Adrenal gland (tissue), 5 donors: ENCODE measurements around the gene ARF3.

Experiments
- CTCF ChIP-seq, 6 experiments: fragments of 450-650 bp in 4 of 6; fragments of 200-600 bp in 2 of 6; sonication (generic) in 1 of 6; IDR thresholded peaks; 1 replicate in 5 of 6; 2 replicates in 1 of 6; pipeline versions ENCODE4 v1.5.1 to v1.8.0; 2016 to 2021; ENCODE audit warnings: antibody characterized with exemption in 6 of 6, mild to moderate bottlenecking in 2 of 6, moderate library complexity in 1 of 6
- POLR2A ChIP-seq, 2 donors: fragments of 450-650 bp; IDR thresholded peaks; one replicate each; pipeline ENCODE4 v1.6.1; 2017; ENCODE audit warnings: antibody characterized with exemption in 2 of 2, mild to moderate bottlenecking in 2 of 2, moderate library complexity in 1 of 2
- donor health status: DM: no; HTN: no; CAD: no.

- TF ChIP-seq CTCF (IDR thresholded peaks at IDR 0.05) (no peak), POLR2A (IDR thresholded peaks at IDR 0.05) (no peak)
Observed at GRCh38 chr12:48923117-48923516, 34.2 kb downstream of the ARF3 start.
